ENCODE measurements around the gene KRT81. TPM values are rescaled to one million over a fixed set of nuclear protein-coding genes. Genes with fewer than 3 reads are reported as not detected.

The KRT81 gene
- total RNA-seq, 1 experiment from 2014 or later: 0.70 TPM

DNA sequence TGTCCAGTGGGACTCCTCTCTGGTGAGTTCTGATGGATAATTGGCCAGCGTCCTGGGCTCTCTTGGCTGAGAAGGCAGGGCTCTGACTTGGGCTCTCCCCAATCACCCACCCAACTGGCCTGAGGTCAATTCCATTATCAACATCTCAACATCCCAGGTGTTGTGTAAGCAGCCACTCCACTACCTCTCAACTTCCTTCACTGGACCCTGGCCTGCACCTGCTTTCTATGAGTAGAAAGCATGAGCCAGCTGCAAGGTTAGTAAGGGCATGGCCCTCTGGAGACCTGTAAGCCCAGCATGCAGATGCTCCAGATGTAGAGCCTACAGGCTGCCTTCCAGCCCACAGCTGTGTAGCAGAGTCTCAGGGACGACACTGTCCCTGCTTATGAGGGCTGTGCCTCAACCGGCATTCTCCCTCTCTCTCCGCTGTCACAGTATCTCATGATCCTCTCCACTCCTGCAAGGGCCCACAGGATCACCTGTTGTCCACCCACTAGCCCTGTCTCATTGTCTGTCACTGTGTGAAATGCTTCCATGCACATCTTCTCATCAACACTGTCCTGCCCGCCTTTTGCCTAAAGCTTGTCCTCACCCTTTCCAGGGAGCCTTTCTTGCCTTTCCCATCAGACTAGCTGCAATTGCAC, 5.4 kb upstream of the KRT81 start:
- no peaks in the 10 kb centered on the region for H3K4me1 Mint-ChIP-seq
- no peak overlapping the region for H3K27ac Mint-ChIP-seq
- TF ChIP-seq TEAD1 (CRISPR knock-in tag; IDR thresholded peaks at IDR 0.05): no peak
- TF ChIP-seq ZNF416 (CRISPR knock-in tag; IDR thresholded peaks at IDR 0.05): no peak
- TF ChIP-seq, protein P1, sequence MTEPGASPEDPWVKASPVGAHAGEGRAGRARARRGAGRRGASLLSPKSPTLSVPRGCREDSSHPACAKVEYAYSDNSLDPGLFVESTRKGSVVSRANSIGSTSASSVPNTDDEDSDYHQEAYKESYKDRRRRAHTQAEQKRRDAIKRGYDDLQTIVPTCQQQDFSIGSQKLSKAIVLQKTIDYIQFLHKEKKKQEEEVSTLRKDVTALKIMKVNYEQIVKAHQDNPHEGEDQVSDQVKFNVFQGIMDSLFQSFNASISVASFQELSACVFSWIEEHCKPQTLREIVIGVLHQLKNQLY (CRISPR knock-in tag; IDR thresholded peaks at IDR 0.05): no peak
- TF ChIP-seq, protein P2, sequence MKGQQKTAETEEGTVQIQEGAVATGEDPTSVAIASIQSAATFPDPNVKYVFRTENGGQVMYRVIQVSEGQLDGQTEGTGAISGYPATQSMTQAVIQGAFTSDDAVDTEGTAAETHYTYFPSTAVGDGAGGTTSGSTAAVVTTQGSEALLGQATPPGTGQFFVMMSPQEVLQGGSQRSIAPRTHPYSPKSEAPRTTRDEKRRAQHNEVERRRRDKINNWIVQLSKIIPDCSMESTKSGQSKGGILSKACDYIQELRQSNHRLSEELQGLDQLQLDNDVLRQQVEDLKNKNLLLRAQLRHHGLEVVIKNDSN (CRISPR knock-in tag; IDR thresholded peaks at IDR 0.05): no peak
- no peak for TF ChIP-seq GTF2I (CRISPR knock-in tag; conservative IDR thresholded peaks at IDR 0.05)
- no peak for TF ChIP-seq GRHL2 (CRISPR knock-in tag; IDR thresholded peaks at IDR 0.05; ENCODE audit: insufficient replicate concordance, severe bottlenecking)
- no peak for TF ChIP-seq ZNF138 (CRISPR knock-in tag; conservative IDR thresholded peaks at IDR 0.05)
- no peak for TF ChIP-seq ETV6 (CRISPR knock-in tag; IDR thresholded peaks at IDR 0.05)
- TF ChIP-seq, protein P3, sequence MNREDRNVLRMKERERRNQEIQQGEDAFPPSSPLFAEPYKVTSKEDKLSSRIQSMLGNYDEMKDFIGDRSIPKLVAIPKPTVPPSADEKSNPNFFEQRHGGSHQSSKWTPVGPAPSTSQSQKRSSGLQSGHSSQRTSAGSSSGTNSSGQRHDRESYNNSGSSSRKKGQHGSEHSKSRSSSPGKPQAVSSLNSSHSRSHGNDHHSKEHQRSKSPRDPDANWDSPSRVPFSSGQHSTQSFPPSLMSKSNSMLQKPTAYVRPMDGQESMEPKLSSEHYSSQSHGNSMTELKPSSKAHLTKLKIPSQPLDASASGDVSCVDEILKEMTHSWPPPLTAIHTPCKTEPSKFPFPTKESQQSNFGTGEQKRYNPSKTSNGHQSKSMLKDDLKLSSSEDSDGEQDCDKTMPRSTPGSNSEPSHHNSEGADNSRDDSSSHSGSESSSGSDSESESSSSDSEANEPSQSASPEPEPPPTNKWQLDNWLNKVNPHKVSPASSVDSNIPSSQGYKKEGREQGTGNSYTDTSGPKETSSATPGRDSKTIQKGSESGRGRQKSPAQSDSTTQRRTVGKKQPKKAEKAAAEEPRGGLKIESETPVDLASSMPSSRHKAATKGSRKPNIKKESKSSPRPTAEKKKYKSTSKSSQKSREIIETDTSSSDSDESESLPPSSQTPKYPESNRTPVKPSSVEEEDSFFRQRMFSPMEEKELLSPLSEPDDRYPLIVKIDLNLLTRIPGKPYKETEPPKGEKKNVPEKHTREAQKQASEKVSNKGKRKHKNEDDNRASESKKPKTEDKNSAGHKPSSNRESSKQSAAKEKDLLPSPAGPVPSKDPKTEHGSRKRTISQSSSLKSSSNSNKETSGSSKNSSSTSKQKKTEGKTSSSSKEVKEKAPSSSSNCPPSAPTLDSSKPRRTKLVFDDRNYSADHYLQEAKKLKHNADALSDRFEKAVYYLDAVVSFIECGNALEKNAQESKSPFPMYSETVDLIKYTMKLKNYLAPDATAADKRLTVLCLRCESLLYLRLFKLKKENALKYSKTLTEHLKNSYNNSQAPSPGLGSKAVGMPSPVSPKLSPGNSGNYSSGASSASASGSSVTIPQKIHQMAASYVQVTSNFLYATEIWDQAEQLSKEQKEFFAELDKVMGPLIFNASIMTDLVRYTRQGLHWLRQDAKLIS (CRISPR knock-in tag; IDR thresholded peaks at IDR 0.05; ENCODE audit: borderline replicate concordance): no peak
- no peak for TF ChIP-seq ZNF219 (CRISPR knock-in tag; IDR thresholded peaks at IDR 0.05; ENCODE audit: borderline replicate concordance)
- TF ChIP-seq HMGA2 (CRISPR knock-in tag; IDR thresholded peaks at IDR 0.05): no peak
- no peak for TF ChIP-seq FOXP1 (CRISPR knock-in tag; IDR thresholded peaks at IDR 0.05; ENCODE audit: borderline replicate concordance)
- TF ChIP-seq NFATC4 (CRISPR knock-in tag; IDR thresholded peaks at IDR 0.05): no peak
- no peak for TF ChIP-seq SMAD4 (CRISPR knock-in tag; IDR thresholded peaks at IDR 0.05)
- TF ChIP-seq SOX15 (CRISPR knock-in tag; IDR thresholded peaks at IDR 0.05): no peak
- TF ChIP-seq FOXK1 (CRISPR knock-in tag; IDR thresholded peaks at IDR 0.05): no peak
- TF ChIP-seq FOXJ3 (CRISPR knock-in tag; IDR thresholded peaks at IDR 0.05; ENCODE audit: borderline replicate concordance): no peak
- TF ChIP-seq, protein P4, sequence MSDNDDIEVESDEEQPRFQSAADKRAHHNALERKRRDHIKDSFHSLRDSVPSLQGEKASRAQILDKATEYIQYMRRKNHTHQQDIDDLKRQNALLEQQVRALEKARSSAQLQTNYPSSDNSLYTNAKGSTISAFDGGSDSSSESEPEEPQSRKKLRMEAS (CRISPR knock-in tag; IDR thresholded peaks at IDR 0.05): no peak
- TF ChIP-seq ZBTB21 (CRISPR knock-in tag; IDR thresholded peaks at IDR 0.05; ENCODE audit: borderline replicate concordance): no peak
- no peak for TF ChIP-seq ZNF512 (CRISPR knock-in tag; IDR thresholded peaks at IDR 0.05; ENCODE audit: borderline replicate concordance)
- no peaks in the 10 kb centered on the region for H3K36me3 Mint-ChIP-seq
- ChIA-PET POLR2A (no interaction called here), CTCF (interaction anchor here (1.2 to 1.9 kb wide), 2 partner anchors 18 to 153 kb away, joined by 3 to 11 read pairs; no protein-coding TSS in a partner anchor)
- no peaks in the 10 kb centered on the region for H3K9me3 Mint-ChIP-seq
- H3K4me3 Mint-ChIP-seq: no peak overlapping the region
- no peak for DNase-seq (ENCODE audit: low spot score)
- no peak for ATAC-seq
- H3K27me3 Mint-ChIP-seq (ENCODE audit: low read depth): peaks cover 3% of the 10 kb centered on the region

Data from WTC11 (cell line).